ENCODE data around the gene INTS4.
"Not testable (repeated sequence)": the region's sequence is repeated elsewhere in the genome, so short reads cannot be mapped to it uniquely, and the experiment has no call there.

- TF ChIP-seq CTCF (IDR thresholded peaks at IDR 0.05; ENCODE audit: borderline replicate concordance, extremely low read depth, low read length, poor library complexity, severe bottlenecking); EZH2 (IDR thresholded peaks at IDR 0.05; ENCODE audit: borderline replicate concordance, low read depth, low read length, severe bottlenecking): not testable (repeated sequence)
These were observed 104.3 kb downstream of the INTS4 start for GRCh38 chr11:77890100-77890614.

Measured in DND-41 (cell line).